Tibial nerve (tissue), 3 donors: Measurements from ENCODE around the gene RGN.

ENCODE experiments used
- CTCF ChIP-seq, 5 experiments: fragments of 200-600 bp in 3 of 5; fragments of 450-650 bp in 2 of 5; sonication (generic) in 3 of 5; IDR thresholded peaks; one replicate each; pipeline ENCODE4 v1.5.1; 2016 to 2019; ENCODE audit warnings: antibody characterized with exemption in 5 of 5, mild to moderate bottlenecking in 3 of 5, moderate library complexity in 2 of 5
- POLR2A ChIP-seq, 2 donors: fragments of 450-650 bp; IDR thresholded peaks; one replicate each; pipeline ENCODE4 v1.6.1; 2017; ENCODE audit warnings: antibody characterized with exemption in 2 of 2, mild to moderate bottlenecking in 2 of 2, moderate library complexity in 2 of 2

DNA sequence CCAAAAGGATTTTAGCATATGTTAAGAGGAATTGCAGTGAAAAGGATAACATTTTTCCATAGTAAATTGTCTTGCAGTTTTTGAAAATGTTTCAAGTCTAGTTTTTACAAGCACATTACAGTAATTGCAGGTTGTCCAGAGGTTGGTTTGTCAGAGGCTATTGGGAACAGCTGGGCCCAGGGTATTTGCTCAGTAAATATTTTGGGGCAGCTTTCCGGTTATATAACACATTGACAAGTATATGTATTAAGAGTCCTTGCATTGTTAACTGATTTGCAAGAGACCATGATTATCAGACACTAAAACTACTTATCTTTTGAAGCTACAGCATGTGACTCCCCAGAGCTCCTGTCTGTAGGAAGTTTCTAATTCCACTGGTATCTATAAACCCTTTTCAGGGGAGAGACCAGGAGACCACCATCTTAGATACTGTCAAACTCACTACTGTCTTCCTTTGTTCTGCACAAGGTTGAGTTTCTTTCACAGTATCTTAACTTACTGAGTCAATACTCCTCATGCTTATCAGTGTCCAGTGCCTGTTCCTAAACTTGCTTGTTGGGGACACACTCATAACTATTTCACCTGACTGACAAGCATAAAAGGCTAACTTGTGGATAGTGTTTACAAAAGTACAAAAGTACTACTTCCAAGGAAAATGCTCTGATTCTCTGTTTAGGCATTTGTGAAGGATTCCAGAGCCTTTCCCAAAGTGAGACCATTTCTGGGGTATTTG, 18.9 kb upstream of the RGN start:
- TF ChIP-seq CTCF (IDR thresholded peaks at IDR 0.05), result no peak
- TF ChIP-seq POLR2A (IDR thresholded peaks at IDR 0.05), result no peak
